ENCODE results near the gene RHBDD1. TPM values are rescaled to one million over a fixed set of nuclear protein-coding genes. Genes with fewer than 3 reads are reported as not detected.
A peak's percentile ranks its signal among the peaks of the same experiment; 100 is the strongest.

RHBDD1 gene
- total RNA-seq, 1 donor from 2014 or later: 30.0 TPM

DNA sequence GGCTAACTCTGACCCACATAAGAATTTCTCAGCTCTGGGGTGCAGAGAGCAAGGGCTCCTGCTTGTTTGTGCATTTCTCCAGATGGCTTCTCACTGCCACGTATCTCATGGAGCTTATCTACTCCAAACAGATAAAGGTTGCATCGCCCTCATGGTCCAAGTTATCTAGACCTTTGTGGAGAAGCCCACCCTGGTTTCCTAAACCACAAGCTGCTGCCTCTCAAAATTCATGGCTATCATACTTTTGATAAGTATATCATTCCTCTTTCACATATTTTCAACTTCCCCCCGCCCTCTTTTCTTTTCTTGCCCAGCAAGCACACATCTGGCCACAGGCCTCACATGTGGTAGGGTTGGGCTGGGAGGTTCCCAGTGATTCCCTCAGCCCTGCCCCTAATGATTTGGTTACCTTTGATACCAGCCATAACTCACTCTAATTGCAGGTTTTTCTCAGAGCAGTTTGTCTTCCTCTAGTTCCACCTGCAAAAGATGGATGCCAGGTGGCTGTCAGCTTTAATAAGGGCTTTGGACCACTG, 146.0 kb downstream of the RHBDD1 start:
- Mint-ChIP-seq H3K4me3 (ENCODE audit: unreplicated experiment) (no peak overlapping the region), H3K9me3 (ENCODE audit: low read depth) (no peaks in the 10 kb centered on the region), H3K27ac (ENCODE audit: unreplicated experiment) (no peak overlapping the region)

GRCh38 chr2:226983895-226984749, 148.3 kb downstream of the RHBDD1 start:
- Mint-ChIP-seq H3K9me3 (ENCODE audit: low read depth) (no peaks in the 10 kb centered on the region), H3K4me1 (ENCODE audit: low read depth) (peaks cover 4% of the 10 kb centered on the region), H3K36me3 (ENCODE audit: low read depth) (peaks cover under 1% of the 10 kb centered on the region), H3K4me3 (ENCODE audit: unreplicated experiment) (no peak overlapping the region), H3K27ac (ENCODE audit: unreplicated experiment) (no peak overlapping the region), H3K27me3 (ENCODE audit: low read depth) (no peaks in the 10 kb centered on the region)
- no peak for DNase-seq (ENCODE audit: low spot score)
- TF ChIP-seq, protein P1, sequence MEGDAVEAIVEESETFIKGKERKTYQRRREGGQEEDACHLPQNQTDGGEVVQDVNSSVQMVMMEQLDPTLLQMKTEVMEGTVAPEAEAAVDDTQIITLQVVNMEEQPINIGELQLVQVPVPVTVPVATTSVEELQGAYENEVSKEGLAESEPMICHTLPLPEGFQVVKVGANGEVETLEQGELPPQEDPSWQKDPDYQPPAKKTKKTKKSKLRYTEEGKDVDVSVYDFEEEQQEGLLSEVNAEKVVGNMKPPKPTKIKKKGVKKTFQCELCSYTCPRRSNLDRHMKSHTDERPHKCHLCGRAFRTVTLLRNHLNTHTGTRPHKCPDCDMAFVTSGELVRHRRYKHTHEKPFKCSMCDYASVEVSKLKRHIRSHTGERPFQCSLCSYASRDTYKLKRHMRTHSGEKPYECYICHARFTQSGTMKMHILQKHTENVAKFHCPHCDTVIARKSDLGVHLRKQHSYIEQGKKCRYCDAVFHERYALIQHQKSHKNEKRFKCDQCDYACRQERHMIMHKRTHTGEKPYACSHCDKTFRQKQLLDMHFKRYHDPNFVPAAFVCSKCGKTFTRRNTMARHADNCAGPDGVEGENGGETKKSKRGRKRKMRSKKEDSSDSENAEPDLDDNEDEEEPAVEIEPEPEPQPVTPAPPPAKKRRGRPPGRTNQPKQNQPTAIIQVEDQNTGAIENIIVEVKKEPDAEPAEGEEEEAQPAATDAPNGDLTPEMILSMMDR (IDR thresholded peaks at IDR 0.05): no peak

More for the DNA sequence above, 146.0 kb downstream of the RHBDD1 start:
- peaks cover 17% of the 10 kb centered on the region for H3K4me1 Mint-ChIP-seq (ENCODE audit: low read depth)
- no peak for DNase-seq (ENCODE audit: low spot score)
- no peaks in the 10 kb centered on the region for H3K27me3 Mint-ChIP-seq (ENCODE audit: low read depth)
- no peaks in the 10 kb centered on the region for H3K36me3 Mint-ChIP-seq (ENCODE audit: low read depth)
- TF ChIP-seq, protein P1 (IDR thresholded peaks at IDR 0.05): no peak

- DNase-seq (ENCODE audit: low spot score): no peak
- no peak overlapping the region for H3K27ac Mint-ChIP-seq (ENCODE audit: unreplicated experiment)
- H3K9me3 Mint-ChIP-seq (ENCODE audit: low read depth): no peaks in the 10 kb centered on the region
- H3K27me3 Mint-ChIP-seq (ENCODE audit: low read depth): no peaks in the 10 kb centered on the region
- no peak overlapping the region for H3K4me3 Mint-ChIP-seq (ENCODE audit: unreplicated experiment)
- peaks cover 3% of the 10 kb centered on the region for H3K36me3 Mint-ChIP-seq (ENCODE audit: low read depth)
- H3K4me1 Mint-ChIP-seq (ENCODE audit: low read depth): peaks cover 4% of the 10 kb centered on the region
- TF ChIP-seq, protein P1 (IDR thresholded peaks at IDR 0.05): peak; percentile 93
Measured at GRCh38 chr2:226984750-226985582, 149.1 kb downstream of the RHBDD1 start.

GRCh38 chr2:226985583-226985946, 149.7 kb downstream of the RHBDD1 start:
- DNase-seq (ENCODE audit: low spot score): no peak
- Mint-ChIP-seq H3K27ac (ENCODE audit: unreplicated experiment) (no peak overlapping the region), H3K36me3 (ENCODE audit: low read depth) (peaks cover 3% of the 10 kb centered on the region), H3K4me1 (ENCODE audit: low read depth) (peaks cover 4% of the 10 kb centered on the region), H3K9me3 (ENCODE audit: low read depth) (no peaks in the 10 kb centered on the region), H3K27me3 (ENCODE audit: low read depth) (no peaks in the 10 kb centered on the region), H3K4me3 (ENCODE audit: unreplicated experiment) (no peak overlapping the region)
- TF ChIP-seq, protein P1 (IDR thresholded peaks at IDR 0.05): peak; percentile 54

DNA sequence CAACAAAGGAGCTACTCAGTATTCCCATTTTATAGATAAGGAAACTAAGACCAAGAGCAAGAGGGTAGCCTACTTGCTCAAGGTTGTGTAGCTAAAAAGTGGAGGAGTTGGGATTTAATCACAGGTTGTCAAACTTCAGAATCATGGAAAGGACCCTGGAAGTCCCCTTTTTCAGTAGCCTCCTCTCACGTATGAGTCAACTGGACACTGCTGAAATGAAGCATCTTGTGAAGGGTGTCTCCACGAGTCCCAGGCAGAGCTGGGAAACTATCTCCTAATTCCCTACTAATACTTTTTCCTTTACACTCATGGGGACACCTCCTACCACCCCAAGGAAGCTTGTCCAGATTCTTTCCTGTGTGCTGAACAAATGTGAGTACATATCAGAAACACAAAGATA, 155.8 kb downstream of the RHBDD1 start:
- no peak overlapping the region for H3K27ac Mint-ChIP-seq (ENCODE audit: unreplicated experiment)
- H3K27me3 Mint-ChIP-seq (ENCODE audit: low read depth): no peaks in the 10 kb centered on the region
- DNase-seq (ENCODE audit: low spot score): no peak
- H3K9me3 Mint-ChIP-seq (ENCODE audit: low read depth): no peaks in the 10 kb centered on the region
- TF ChIP-seq, protein P1 (IDR thresholded peaks at IDR 0.05): no peak
- peaks cover 3% of the 10 kb centered on the region for H3K36me3 Mint-ChIP-seq (ENCODE audit: low read depth)
- peaks cover 15% of the 10 kb centered on the region for H3K4me1 Mint-ChIP-seq (ENCODE audit: low read depth)
- H3K4me3 Mint-ChIP-seq (ENCODE audit: unreplicated experiment): no peak overlapping the region

Measured in chondrocyte (in vitro differentiated cells).